Endothelial cell of hepatic sinusoid (primary cell): ENCODE measurements around the gene CLDN9.
"Not testable (repeated sequence)": the region's sequence is repeated elsewhere in the genome, so short reads cannot be mapped to it uniquely, and the experiment has no call there.

Source experiments
- in situ Hi-C: cut with HindIII; loops from 2 replicates; pipeline ENCODE4 v1.10.0; 2017; ENCODE audit warnings: low sequenced_read_pairs

CLDN9 gene

DNA sequence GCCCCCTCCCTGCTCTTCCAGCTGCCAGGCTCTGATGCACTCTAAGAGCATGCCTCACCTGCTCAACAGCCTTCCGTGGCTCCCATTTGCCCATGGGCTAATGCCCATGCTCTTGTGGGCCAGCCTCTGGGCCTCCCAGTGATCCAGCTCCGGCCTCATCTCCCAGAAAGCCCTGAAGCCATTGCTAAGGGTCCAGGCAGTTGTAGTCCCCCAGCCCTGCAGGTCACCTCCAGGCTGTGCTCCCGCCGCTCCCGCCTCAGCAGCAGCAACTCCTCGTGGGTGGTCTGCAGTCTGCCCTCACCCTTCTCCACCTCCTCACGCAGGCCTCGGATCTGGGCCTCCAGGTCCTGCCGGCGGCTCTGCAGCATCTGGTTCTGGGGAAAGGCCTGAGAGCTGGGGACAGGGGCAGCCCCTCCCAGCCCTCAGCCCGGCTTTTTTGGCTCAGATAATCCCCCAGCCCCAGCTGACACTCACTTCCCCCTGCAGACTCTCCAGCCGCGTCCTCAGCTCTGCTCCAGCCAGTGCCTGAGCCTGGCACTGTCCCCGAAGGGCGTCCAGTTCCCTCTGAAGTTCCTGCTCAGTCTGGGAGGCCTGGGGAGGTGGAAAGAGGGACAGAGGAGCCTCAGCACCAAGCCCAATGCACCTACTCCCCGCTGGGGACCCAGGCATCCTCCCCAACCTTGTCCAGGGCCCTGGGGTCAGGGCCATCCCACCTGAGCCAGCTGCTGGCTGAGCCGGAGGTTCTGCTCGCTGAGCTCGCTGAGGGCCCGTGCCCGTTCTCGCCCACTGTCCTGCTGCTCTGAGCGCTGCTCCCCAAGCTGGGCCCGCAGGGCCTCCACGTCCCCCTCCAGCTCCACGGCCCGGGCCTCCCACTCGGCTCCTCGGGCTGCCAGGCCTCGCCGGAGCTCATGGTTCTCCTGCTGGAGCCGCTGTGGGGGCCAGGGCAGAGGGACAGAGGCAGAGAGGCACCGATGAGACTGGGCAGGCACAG is 17.8 kb downstream of the CLDN9 start:
- in situ Hi-C loops = no loop called here

GRCh38 chr16:3032624-3033023 is 19.9 kb downstream of the CLDN9 start:
- in situ Hi-C loops = no loop called here

DNA sequence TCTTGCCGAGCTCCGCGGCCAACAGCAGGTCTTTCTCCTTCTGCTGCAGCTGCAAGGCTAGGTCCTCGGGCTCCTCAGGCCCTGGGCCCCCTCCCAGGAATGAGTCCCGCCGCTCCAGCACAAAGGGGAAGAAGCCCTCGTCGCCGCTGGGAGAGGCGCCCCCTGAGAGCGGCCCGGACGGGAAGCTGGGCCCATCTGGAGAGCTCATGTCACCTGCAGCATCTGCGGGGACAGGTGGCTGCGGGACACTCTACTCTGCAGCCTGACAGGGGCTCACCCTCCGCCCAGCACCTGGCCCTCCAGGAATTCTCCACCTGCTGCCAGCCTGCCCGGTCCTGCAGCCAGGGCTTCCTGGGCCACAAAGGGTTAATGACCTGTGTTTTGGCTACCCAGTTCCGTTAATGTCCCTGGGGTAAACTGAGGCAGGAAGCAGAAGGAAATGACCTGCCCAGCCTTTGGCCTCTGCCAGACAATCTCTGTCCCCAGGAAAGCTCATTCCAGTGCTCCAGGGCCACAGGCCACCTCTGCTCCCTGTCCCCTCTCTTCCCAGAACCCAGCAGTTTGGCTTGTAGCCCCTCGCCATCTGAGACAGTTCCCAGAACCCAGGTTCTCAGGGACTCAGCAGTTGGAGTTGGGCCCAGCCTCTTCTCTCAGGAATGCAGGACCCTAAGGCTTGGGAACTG is 22.7 kb downstream of the CLDN9 start:
- in situ Hi-C loops = no loop called here

DNA sequence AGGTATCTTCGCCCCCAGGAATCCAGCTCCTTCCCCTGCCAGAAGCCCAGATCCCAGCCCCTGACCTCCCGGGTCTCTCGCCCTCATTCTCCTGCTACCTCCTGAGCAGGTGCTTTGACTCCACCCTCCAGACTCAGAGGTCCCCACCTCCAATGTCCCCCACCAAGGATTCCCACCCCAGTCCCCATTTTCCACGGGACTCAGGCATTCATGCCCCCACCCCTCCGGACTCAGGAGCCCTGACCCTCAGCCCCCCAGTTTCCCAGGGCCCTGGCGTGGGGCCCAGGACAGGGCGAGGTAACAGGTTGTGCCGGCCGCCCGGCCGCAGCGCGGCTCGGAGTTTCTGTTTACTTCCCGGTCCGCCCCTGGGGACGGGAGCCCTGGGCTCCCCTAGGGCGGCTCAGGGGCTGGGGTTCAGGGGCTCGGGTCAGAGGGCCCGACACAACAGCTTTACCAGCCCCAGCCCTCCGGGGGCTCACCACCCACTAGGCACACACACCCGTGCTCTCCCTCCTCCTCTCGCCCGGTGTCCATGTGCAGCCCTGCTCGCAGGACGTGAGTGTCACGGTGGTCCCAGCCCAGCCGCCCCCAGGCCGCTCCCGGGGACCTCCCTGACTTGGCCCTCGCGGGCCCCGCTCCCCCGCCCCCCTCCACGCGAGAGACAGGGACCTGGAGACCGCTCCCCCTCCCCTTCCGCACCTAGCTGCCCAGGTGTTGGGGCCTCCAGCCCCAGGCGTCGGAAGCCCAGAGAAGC is 23.4 kb downstream of the CLDN9 start:
- in situ Hi-C loops = no loop called here

GRCh38 chr16:3036726-3037315 is 24.1 kb downstream of the CLDN9 start, which contains the start of gene BICDL2:
TSS of gene BICDL2 (minus strand) at chr16:3036944. CDS start at chr16:3035496, 1,448 bp downstream.
- in situ Hi-C loops = no loop called here

DNA sequence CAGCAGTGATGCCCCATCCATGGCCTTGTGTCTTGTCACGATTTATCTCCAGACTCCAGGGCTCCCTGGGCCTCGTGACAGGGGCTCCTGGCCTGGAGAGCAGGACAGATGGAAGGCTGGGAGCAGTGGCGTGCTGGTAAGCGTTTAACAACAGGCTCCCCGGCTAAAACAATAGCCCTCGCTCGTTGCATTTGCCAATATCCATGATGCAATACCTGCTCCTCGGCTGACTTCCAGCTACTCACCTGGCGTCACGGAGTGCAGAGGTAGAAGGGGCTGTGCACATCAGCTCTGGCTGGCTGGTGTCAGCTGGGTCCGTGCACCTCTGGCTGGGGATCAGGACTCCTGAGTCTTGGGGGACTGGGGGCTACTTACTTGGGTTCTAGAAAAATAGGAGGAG is 25.5 kb downstream of the CLDN9 start:
- in situ Hi-C loops = no loop called here

- in situ Hi-C loops = no loop called here
Observed at GRCh38 chr16:3038896-3039295, 26.2 kb downstream of the CLDN9 start.

- in situ Hi-C loops = no loop called here
Observed at GRCh38 chr16:3042376-3042775, 29.7 kb downstream of the CLDN9 start.

- in situ Hi-C loops = loop anchor here (5.0 kb wide), 2 partner anchors 53 to 108 kb away; partner anchors contain the start of gene ZSCAN10
Observed at GRCh38 chr16:3044708-3045107, 32.0 kb downstream of the CLDN9 start.

GRCh38 chr16:3045758-3046640 is 33.3 kb downstream of the CLDN9 start, which contains the start of gene MMP25:
TSS of gene MMP25 (plus strand) at chr16:3046561. CDS start at chr16:3046918, 357 bp downstream.
- in situ Hi-C loops = loop anchor here (5.0 kb wide), 2 partner anchors 51 to 106 kb away; partner anchors contain the start of gene ZSCAN10

- in situ Hi-C loops = loop anchor here (5.0 kb wide), 2 partner anchors 50 to 105 kb away; partner anchors contain the start of gene ZSCAN10
Observed at GRCh38 chr16:3046641-3047386, 34.1 kb downstream of the CLDN9 start.

DNA sequence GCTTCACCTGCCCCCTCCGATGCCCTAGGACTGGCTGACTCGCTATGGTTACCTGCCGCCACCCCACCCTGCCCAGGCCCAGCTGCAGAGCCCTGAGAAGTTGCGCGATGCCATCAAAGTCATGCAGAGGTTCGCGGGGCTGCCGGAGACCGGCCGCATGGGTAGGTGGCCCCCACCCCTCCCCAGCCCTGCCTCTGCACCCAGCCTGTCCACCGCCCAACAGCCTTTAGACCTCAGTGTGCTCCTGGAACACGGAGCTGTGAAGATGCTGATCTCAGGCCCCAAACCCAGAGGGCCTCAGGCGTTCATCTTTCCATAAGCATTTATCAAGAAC is 34.6 kb downstream of the CLDN9 start:
- in situ Hi-C loops = loop anchor here (5.0 kb wide), 2 partner anchors 50 to 105 kb away; partner anchors contain the start of gene ZSCAN10

DNA sequence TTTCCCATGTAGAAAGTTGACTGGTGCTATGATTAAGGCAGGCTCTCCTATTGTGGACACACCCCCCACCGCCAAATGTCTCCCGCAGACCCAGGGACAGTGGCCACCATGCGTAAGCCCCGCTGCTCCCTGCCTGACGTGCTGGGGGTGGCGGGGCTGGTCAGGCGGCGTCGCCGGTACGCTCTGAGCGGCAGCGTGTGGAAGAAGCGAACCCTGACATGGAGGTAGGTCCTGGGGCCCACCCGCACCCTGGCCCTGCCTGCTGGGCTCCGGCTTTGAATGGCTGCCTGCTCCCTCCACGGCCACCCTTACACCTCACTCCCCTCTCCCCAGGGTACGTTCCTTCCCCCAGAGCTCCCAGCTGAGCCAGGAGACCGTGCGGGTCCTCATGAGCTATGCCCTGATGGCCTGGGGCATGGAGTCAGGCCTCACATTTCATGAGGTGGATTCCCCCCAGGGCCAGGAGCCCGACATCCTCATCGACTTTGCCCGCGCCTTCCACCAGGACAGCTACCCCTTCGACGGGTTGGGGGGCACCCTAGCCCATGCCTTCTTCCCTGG is 37.3 kb downstream of the CLDN9 start:
- in situ Hi-C loops = loop anchor here (5.0 kb wide), 2 partner anchors 47 to 102 kb away; partner anchors contain the start of gene ZSCAN10

GRCh38 chr16:3050487-3050886 is 37.8 kb downstream of the CLDN9 start:
- in situ Hi-C loops = no loop called here

GRCh38 chr16:3051009-3051408 is 38.3 kb downstream of the CLDN9 start:
- in situ Hi-C loops = no loop called here

GRCh38 chr16:3051494-3051893 is 38.8 kb downstream of the CLDN9 start:
- in situ Hi-C loops = no loop called here

- in situ Hi-C loops = not testable (repeated sequence)
Observed at GRCh38 chr16:3052571-3053329, 40.0 kb downstream of the CLDN9 start.

DNA sequence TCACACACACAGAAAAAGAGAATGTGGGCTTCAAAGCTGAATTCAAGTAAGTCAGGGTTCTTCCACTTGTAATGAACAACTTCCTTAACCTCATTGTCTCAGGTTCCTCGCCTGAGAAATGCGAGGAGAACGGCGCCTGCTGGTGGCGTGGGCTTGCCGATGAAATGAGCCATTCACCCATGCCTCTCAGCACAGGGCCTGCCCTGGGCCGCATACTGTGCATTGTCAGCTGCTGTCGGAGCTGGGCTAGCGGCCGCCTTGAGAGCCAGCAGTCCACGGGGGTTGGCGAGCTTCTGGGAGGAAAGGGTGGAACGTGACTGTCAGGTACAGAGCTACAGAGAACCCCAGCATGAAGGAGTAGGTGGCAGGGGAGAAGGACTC is 40.6 kb downstream of the CLDN9 start:
- in situ Hi-C loops = not testable (repeated sequence)
